Urinary bladder (tissue), 4 donors: Measurements from ENCODE around the gene AOPEP. TPM values are rescaled to one million over a fixed set of nuclear protein-coding genes. Genes with fewer than 3 reads are reported as not detected.

ENCODE experiments used
- DNase-seq: peaks from one replicate; pipeline ENCODE4 v3.0.0-alpha.2; 2015; ENCODE audit errors: extremely low spot score
- H3K27ac ChIP-seq: one replicate; pipeline ENCODE4 v1.5.1; 2013; ENCODE audit warnings: low read depth, mild to moderate bottlenecking, moderate library complexity
- H3K36me3 ChIP-seq: one replicate; pipeline ENCODE4 v1.6.1; 2013; ENCODE audit warnings: mild to moderate bottlenecking, moderate library complexity; ENCODE audit not compliant: insufficient read depth
- H3K4me1 ChIP-seq: one replicate; pipeline ENCODE4 v1.6.1; 2013; ENCODE audit warnings: mild to moderate bottlenecking, moderate library complexity; ENCODE audit not compliant: insufficient read depth
- H3K4me3 ChIP-seq: one replicate; pipeline ENCODE4 v1.5.1; 2013; ENCODE audit warnings: low read depth, low read length
- WGBS: extraction: QIAGEN DNeasy Blood & Tissue Kit; methylation state at CpG from one replicate; pipeline ENCODE4 v1.1.7; 2013; 5-methylcytosine and 5-hydroxymethylcytosine counted together
- polyA plus RNA-seq: library from polyadenylated mRNA; stranded (reverse); fragments of 200-250 nt; gene quantifications from one replicate; pipeline ENCODE4 v1.2.3, GENCODE V29; 2013
- small RNA-seq: library from RNA; depleted of rRNA; stranded (forward); fragments of <200 nt; gene quantifications from one replicate; pipeline ENCODE3, GENCODE V24; 2014
- total RNA-seq: library from RNA; depleted of rRNA; stranded (reverse); fragments of >200 nt; gene quantifications from one replicate; pipeline ENCODE4 v1.2.3, GENCODE V29; 2014
- donor health status: healthy with polysubstance abuse.
- donor health status: healthy.

The AOPEP gene
- total and polyA plus RNA-seq, 2 donors, result 99.2 to 136 TPM

DNA sequence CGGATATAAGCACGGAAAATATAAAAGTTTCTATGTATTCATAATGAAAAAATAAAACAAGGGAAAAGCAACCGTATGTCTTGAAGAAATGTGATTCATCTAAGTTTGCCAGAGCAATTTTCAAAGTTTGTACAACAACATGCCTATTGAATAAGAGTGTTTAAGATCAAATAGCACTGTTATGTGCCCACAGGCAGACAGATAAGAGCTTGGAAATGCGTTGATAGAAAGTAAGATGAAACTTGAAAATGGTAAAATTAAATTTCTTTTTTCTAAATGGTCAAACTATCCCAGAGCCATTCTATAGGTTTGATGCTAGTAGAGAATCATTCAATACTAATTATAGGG, 401.7 kb downstream of the AOPEP start:
- no peaks in the 10 kb centered on the region for H3K36me3 ChIP-seq
- no peak overlapping the region for H3K27ac ChIP-seq
- 72% methylated on average over 4 of the region's 4 CpGs for WGBS
- no peaks in the 10 kb centered on the region for H3K4me1 ChIP-seq
- DNase-seq, result no peak
- no peak overlapping the region for H3K4me3 ChIP-seq

GRCh38 chr9:95129476-95130291, 403.2 kb downstream of the AOPEP start:
- WGBS, result 72% methylated on average over 8 of the region's 8 CpGs
- no peaks in the 10 kb centered on the region for H3K36me3 ChIP-seq
- H3K4me3 ChIP-seq, result no peak overlapping the region
- peak overlapping the region; percentile 30 for H3K27ac ChIP-seq
- DNase-seq, result no peak
- H3K4me1 ChIP-seq, result peaks cover 1% of the 10 kb centered on the region

- Histone ChIP-seq H3K4me3 (no peak overlapping the region), H3K4me1 (peaks cover 1% of the 10 kb centered on the region), H3K36me3 (no peaks in the 10 kb centered on the region), H3K27ac (no peak overlapping the region)
- WGBS, result 68% methylated on average over 5 of the region's 5 CpGs
- DNase-seq, result no peak
Measured at GRCh38 chr9:95130484-95130883, 404.0 kb downstream of the AOPEP start.

GRCh38 chr9:95131023-95131943, 404.8 kb downstream of the AOPEP start:
- Histone ChIP-seq H3K4me1 (peaks cover 1% of the 10 kb centered on the region), H3K27ac (no peak overlapping the region), H3K4me3 (no peak overlapping the region), H3K36me3 (no peaks in the 10 kb centered on the region)
- WGBS, result 30% methylated on average over 7 of the region's 7 CpGs
- DNase-seq, result no peak

- WGBS, result 79% methylated on average over 17 of the region's 17 CpGs
- peaks cover 1% of the 10 kb centered on the region for H3K4me1 ChIP-seq
- peak overlapping the region; percentile 11 for H3K27ac ChIP-seq
- no peaks in the 10 kb centered on the region for H3K36me3 ChIP-seq
- DNase-seq, result no peak
- H3K4me3 ChIP-seq, result no peak overlapping the region
Measured at GRCh38 chr9:95132366-95133324, 406.1 kb downstream of the AOPEP start.

DNA sequence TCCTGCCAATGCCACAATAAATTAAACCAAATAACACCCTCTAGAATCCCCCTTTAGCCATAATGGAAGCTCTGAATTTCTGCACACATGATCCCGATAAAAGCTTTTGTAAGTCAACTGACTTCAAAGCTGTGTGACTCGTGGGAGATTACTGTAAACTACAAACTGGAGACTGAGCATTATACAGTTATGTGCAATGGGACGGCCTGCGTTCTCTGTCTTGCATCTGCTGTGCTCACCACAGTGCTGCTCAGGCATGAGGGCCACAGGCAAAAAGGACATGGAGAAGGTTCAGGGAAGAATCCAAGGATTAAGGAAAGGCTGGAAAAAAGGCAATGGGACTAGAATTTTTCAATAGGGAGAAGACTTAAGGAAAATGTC, 406.8 kb downstream of the AOPEP start:
- no peak overlapping the region for H3K27ac ChIP-seq
- no peak for DNase-seq
- no peaks in the 10 kb centered on the region for H3K36me3 ChIP-seq
- peaks cover 1% of the 10 kb centered on the region for H3K4me1 ChIP-seq
- 73% methylated on average over 4 of the region's 4 CpGs for WGBS
- no peak overlapping the region for H3K4me3 ChIP-seq

DNA sequence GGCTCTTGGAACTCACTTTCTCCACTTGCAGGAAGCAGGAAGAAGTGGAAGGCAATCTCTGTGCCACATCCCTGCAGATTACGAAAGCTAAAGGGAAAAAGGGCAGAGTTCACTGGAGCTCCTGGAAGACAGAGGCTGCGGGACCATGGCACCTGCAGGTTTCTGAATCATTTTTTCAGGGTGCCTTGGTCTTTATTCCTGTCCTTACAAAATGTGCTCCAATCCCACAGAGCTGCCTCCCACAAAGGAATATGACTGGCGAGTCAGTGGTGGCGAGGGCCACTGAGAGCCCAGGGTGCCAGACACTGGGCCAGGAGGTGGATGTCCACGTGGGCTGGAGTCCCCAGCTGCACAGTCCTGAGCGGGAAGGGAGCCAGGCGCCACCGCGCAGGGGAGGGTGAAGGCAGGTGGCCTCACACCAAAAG, 408.0 kb downstream of the AOPEP start:
- 93% methylated on average over 9 of the region's 9 CpGs for WGBS
- peaks cover 1% of the 10 kb centered on the region for H3K4me1 ChIP-seq
- no peak for DNase-seq

GRCh38 chr9:95135756-95136155, 409.3 kb downstream of the AOPEP start:
- no peak for DNase-seq
- WGBS, result 96% methylated on average over 10 of the region's 10 CpGs
- no peak overlapping the region for H3K27ac ChIP-seq
- peaks cover 1% of the 10 kb centered on the region for H3K4me1 ChIP-seq
- H3K36me3 ChIP-seq, result no peaks in the 10 kb centered on the region
- H3K4me3 ChIP-seq, result no peak overlapping the region

More for the DNA sequence above, 408.0 kb downstream of the AOPEP start:
- no peak overlapping the region for H3K27ac ChIP-seq
- H3K4me3 ChIP-seq, result no peak overlapping the region
- H3K36me3 ChIP-seq, result no peaks in the 10 kb centered on the region

Small RNA genes within 50 kb of the gene (small RNA-seq; reads per million reads assigned to genes)
- gene MIR2278 (not detected), gene MIR23B (2,157 reads per million, percentile 99 among the genes with 10 or more reads in this experiment), gene MIR27B (17,852 reads per million, percentile 100 among the genes with 10 or more reads in this experiment), gene MIR3074 (not detected), gene MIR6081 (not detected)

Other genes starting within 250 kb of the AOPEP start
- 0.05 TPM for gene PCAT7, start 171.6 kb upstream of the AOPEP start, total RNA-seq
- gene PCAT7, start 171.6 kb upstream of the AOPEP start, polyA plus RNA-seq, result 0.06 TPM
- 2.2 TPM for gene FBP2, start 132.9 kb upstream of the AOPEP start, total RNA-seq
- gene FBP2, start 132.9 kb upstream of the AOPEP start, polyA plus RNA-seq, result 0.56 TPM
- 13.6 TPM for gene FBP1, start 87.2 kb upstream of the AOPEP start, total RNA-seq
- 48.6 TPM for gene FBP1, start 87.2 kb upstream of the AOPEP start, polyA plus RNA-seq